GM19468 (cell line): ENCODE results near the gene KMT2C.

Source experiments
- ATAC-seq: cut with Tn5 transposase; IDR thresholded peaks from one replicate; pipeline ENCODE4 v1.9.1; 2021; ENCODE audit warnings: mild to moderate bottlenecking, moderate library complexity, moderate number of reproducible peaks; ENCODE audit not compliant: unreplicated experiment; ENCODE audit errors: extremely low read depth

Gene KMT2C

DNA sequence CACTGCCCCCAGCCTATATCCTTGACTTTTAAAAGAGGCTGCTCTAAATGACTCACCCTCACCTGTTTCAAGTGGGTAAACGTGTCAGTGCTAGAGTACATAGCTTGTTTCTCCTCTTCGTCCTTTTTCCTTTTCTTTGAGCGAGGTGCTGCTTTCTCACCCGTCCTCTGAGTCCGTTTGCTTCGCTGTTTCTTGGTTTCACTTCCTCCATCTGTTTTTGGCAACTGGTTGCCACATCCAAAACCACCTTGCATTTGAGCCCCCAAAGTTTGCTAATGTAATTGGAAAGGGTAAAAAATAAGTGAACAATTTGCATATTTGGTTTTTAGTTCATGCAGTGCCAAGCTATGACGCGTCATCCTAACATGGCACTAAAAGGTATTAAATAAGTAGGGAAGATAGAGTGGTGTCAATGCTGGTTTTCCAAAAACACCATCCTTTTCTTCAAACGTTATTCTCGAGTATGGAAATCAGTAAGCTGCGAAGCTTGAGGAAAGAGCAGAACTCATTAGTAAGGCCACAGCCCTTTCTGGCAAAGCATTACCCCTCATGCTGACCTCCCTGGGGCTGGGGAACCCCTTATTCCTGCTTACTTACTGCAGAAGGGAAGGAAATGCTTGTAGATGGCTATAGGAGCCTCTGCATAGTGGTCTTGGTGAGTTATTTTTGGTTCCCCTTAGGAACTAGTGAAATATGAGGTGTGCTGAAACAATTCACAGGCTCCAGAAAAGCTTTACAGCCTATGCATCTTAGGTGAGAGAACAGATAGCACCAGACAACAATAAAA lies 276.8 kb downstream of the KMT2C start:
- ATAC-seq, result peak; percentile 83

DNA sequence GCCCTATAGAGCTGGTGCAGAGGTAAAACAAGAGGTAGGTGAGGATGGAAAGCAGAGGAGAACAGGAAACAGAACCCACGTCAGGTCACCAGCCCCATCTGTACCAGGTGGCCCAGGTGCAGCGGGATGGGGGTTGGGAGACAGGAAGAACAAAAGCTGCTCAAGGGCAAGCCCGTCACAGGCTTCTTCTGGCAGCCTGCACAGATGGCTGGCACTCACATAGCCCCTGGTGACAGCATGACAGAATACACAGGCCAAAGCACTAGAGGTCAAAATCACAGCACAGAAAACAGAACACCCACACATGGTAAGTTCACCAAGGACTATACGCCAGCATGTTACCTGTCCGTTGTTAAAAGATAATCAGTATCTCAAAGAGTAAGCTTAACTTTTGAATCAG lies 283.5 kb downstream of the KMT2C start:
- ATAC-seq, result no peak

DNA sequence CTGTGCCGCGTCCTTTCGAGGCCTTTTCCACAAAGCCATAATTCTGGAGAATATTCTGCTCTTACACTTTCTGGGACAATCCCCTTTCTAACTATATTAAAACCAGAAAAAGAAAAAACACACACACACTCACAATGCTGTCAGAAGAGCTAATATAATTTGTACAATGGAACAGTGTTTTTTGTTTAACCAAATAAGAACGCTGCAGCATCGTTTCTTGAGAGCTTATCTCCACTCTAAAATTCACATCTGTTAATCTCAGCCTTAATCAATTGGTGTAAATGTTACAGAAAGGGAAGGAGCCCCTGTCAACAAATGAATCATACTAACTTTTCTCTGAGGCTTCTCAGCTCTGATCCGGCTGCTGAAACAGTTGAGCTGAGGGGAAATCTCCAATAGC lies 286.4 kb downstream of the KMT2C start:
- no peak for ATAC-seq

DNA sequence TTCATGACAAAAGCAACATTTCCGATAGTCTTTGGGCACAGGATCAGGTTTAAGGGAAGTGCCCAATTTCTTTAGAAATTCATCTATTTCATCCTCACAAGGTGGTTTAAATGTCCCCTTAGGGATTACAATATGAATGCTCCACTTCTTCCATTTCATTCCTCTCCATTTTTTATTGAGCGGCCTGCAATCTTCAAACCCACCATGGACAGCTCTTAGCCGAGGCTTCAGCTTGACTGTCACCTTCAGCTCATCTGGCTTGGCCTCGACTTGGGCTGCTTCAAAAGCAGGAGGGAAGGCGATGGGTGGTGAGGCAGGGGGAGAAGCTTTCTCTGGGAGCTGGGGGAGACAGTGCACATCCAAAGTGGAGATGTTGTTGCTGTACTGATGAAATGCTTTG lies 287.1 kb downstream of the KMT2C start:
- no peak for ATAC-seq

DNA sequence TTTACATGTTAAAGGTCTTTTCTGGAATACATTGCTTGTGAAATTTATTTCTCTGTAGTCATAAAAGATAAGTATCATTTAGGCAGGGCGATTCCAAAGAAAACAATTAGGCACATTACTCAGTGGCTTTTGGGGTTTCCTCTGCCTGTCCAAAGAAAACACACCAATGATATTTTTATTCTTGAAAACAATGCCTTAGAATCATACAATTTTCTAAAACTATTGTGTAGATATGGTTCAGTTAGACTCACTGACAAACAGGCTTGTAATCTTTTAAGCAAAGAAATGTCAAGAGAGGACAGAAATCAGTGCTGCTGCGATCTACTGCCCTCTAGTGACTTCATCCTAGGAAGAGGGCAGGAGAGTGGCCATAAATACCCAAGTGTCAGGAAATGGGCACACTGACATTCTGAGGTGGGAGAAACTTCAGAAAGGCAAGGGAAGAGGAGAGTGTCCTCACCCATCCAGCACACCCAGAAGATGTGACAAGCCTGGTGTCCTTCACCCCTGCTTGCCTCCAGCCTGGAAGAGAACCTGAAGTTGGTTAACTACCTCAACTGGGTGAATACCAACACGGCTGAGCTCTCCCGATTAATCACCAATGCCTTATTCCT lies 289.8 kb downstream of the KMT2C start:
- no peak for ATAC-seq

- no peak for ATAC-seq
These were observed 291.1 kb downstream of the KMT2C start for GRCh38 chr7:152144557-152145245.

GRCh38 chr7:152142976-152143595 lies 292.7 kb downstream of the KMT2C start:
- no peak for ATAC-seq

- no peak for ATAC-seq
These were observed 295.2 kb downstream of the KMT2C start for GRCh38 chr7:152140560-152140959.

- ATAC-seq, result no peak
These were observed 295.7 kb downstream of the KMT2C start for GRCh38 chr7:152140067-152140466.

- no peak for ATAC-seq
These were observed 298.3 kb downstream of the KMT2C start for GRCh38 chr7:152137476-152138025.

- ATAC-seq, result no peak
These were observed 299.1 kb downstream of the KMT2C start for GRCh38 chr7:152136686-152137085.

DNA sequence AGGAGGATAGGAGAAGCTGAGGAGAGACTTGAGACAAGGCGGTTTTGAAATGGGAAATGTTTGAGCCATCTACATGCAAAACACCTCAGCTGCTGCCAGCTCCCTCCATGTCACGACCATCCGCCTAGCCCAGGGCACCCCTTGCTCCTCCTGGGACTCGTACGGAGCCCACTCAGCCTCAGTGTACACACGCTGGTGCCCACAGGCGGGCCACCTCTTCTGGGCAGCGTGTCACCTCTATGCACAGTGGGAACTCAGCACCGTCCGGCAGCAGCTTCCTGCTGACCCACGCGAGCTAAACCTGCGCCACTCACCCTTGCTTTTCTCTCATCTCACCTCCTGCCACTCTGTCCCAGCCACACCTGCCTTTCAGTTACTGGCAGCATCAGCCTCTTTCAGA lies 302.0 kb downstream of the KMT2C start:
- no peak for ATAC-seq

DNA sequence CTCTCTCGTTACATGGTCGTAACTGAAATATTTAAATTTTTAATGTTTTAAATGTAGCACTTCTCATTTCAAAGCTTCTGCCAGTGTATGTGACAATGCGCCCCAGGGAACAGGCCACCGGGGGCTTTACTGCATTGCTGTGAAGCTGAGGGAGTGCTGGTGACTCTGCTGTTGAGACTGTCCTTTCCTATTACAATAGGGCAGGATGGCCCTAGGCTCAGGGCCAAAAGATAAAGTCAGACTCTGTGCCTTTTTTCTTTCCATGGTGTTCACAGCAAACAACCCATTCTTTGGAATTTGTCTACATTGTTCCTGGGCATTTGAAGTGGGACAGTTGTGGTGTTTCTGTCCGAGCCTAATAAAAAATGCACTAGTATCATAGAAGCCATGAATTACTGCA lies 303.0 kb downstream of the KMT2C start:
- no peak for ATAC-seq

- ATAC-seq, result no peak
These were observed 303.8 kb downstream of the KMT2C start for GRCh38 chr7:152131981-152132494.

- ATAC-seq, result no peak
These were observed 304.9 kb downstream of the KMT2C start for GRCh38 chr7:152130658-152131590.

- no peak for ATAC-seq
These were observed 306.1 kb downstream of the KMT2C start for GRCh38 chr7:152129682-152130081.

DNA sequence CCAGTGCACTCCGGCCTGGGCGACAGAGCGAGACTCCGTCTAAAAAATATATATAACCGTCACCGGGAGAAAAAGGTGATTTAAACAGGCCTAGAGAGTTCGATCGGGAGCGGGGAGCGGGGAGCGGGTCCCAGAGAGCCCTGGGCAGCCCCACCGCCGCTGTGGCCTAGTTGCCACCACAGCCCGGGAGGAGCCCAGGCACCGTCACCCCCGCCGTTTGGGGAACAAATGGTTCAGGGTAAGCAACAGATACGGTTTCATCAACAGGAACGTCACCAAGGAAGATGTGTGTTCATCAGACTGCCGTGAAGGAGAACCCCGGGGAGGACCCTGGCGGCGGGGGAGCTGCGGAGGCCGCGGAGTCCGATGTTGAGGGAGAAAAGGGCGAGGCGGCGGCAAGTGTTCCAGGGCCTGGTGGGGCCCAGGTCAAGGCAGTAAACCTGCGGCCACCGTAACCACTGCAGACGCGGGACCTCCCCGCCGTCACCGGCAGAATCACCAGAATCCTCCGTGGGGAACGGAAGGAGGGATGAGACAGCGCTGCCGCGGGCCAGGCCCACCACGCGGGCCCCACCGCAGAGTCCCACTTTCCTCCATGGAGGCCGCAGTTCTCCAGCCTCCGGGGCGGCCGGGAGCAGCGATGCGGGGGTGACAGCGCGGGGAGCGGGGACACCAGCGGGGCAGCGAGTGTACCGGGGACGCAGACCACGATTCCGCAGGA lies 306.9 kb downstream of the KMT2C start:
- no peak for ATAC-seq

- ATAC-seq, result no peak
These were observed 307.6 kb downstream of the KMT2C start for GRCh38 chr7:152128252-152128651.

GRCh38 chr7:152127229-152127628 lies 308.6 kb downstream of the KMT2C start:
- ATAC-seq, result no peak
